ENCODE data around the gene RRP8.

DNA sequence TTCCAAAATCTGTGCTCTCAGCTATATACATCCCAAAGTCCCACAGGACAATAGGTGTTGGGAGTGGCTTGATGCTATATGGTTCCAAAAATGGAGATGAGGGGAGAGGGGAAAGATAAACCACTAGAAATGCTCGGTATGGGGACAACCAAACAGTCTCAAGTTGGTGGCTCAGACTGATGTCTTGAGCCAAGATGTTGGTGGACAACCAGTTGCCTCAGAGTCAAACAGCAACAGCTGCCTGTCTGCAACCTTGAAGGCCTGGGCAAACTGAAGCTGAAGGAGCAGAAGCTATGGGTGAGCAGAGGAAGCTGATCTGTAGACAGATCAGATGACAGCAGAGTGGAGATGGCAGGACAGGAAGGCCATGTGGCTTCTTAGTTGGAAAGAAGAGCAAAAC, 4.0 kb downstream of the RRP8 start:
- no peak for TF ChIP-seq CTCF (IDR thresholded peaks at IDR 0.05)
- TF ChIP-seq EP300 (IDR thresholded peaks at IDR 0.05) = no peak
- TF ChIP-seq POLR2A (IDR thresholded peaks at IDR 0.05) = no peak

Data from tibial nerve (tissue), 4 donors.